Vagina (tissue), 2 donors: Measurements from ENCODE around the gene PABPN1.

Experiments used
- CTCF ChIP-seq, 3 experiments: fragments of 450-650 bp in 2 of 3; fragments of 200-600 bp in 1 of 3; sonication (generic) in 1 of 3; IDR thresholded peaks; one replicate each; pipeline ENCODE4 v1.5.1; 2017 to 2019; ENCODE audit warnings: antibody characterized with exemption in 3 of 3, mild to moderate bottlenecking in 2 of 3, moderate library complexity in 2 of 3
- POLR2A ChIP-seq, 2 donors: fragments of 450-650 bp; IDR thresholded peaks; one replicate each; pipeline ENCODE4 v1.6.1; 2017; ENCODE audit warnings: antibody characterized with exemption in 2 of 2, mild to moderate bottlenecking in 2 of 2, moderate library complexity in 2 of 2
- POLR2AphosphoS5 ChIP-seq, 2 donors: sonication (generic); formaldehyde crosslinking; IDR thresholded peaks; one replicate each; pipeline ENCODE4 v1.9.0; 2017; ENCODE audit warnings: antibody characterized with exemption in 2 of 2, mild to moderate bottlenecking in 2 of 2, low read depth in 1 of 2; ENCODE audit not compliant: insufficient read depth in 1 of 2

GRCh38 chr14:23321572-23322547 is 603 bp downstream of the PABPN1 start:
- TF ChIP-seq CTCF (IDR thresholded peaks at IDR 0.05) (no peak), POLR2A (IDR thresholded peaks at IDR 0.05) (no peak), POLR2AphosphoS5 (IDR thresholded peaks at IDR 0.05; ENCODE audit: insufficient read depth in 1 of 2, low read depth in 1 of 2) (peak in 1 of 2 donors; percentile 35)
